Small intestine (tissue), 7 donors: Measurements from ENCODE around the gene RAD51B. TPM values are rescaled to one million over a fixed set of nuclear protein-coding genes. Genes with fewer than 3 reads are reported as not detected.

ENCODE experiments used
- DNase-seq, 2 donors: peaks; one replicate each; pipeline versions ENCODE4 v3.0.0 to v3.0.0-alpha.2; 2013
- FAIRE-seq: peaks from 2 replicates; lab custom pipeline; 2012; peaks lifted over from hg19 to GRCh38; lab: Jason Lieb, UNC
- H3K27ac ChIP-seq, 3 donors: one replicate each; pipeline ENCODE4 v1.5.1; 2013; ENCODE audit warnings: low read length in 2 of 3, mild to moderate bottlenecking in 2 of 3, control low read depth in 1 of 3, inconsistent platforms in 1 of 3, low read depth in 1 of 3, moderate library complexity in 1 of 3
- H3K27me3 ChIP-seq, 3 donors: one replicate each; pipeline ENCODE4 v1.6.1; 2013; ENCODE audit warnings: low read length in 3 of 3, inconsistent platforms in 1 of 3; ENCODE audit not compliant: control insufficient read depth in 3 of 3, insufficient read depth in 3 of 3
- H3K36me3 ChIP-seq, 3 donors: one replicate each; pipeline ENCODE4 v1.6.1; 2013; ENCODE audit warnings: low read length in 3 of 3, inconsistent platforms in 1 of 3, low read depth in 1 of 3, mild to moderate bottlenecking in 1 of 3, moderate library complexity in 1 of 3; ENCODE audit not compliant: control insufficient read depth in 3 of 3, insufficient read depth in 2 of 3
- H3K4me1 ChIP-seq, 3 donors: one replicate each; pipeline ENCODE4 v1.6.1; 2013; ENCODE audit warnings: low read length in 2 of 3, inconsistent platforms in 1 of 3, low read depth in 1 of 3, mild to moderate bottlenecking in 1 of 3, moderate library complexity in 1 of 3; ENCODE audit not compliant: control insufficient read depth in 3 of 3, insufficient read depth in 2 of 3
- H3K4me3 ChIP-seq, 3 donors: one replicate each; pipeline ENCODE4 v1.5.1; 2013; ENCODE audit warnings: low read length in 3 of 3, control low read depth in 1 of 3, inconsistent platforms in 1 of 3, low read depth in 1 of 3, mild to moderate bottlenecking in 1 of 3, moderate library complexity in 1 of 3
- H3K9me3 ChIP-seq, 2 donors: one replicate each; pipeline ENCODE4 v1.6.1; 2013; ENCODE audit warnings: low read depth in 1 of 2, low read length in 1 of 2; ENCODE audit not compliant: control insufficient read depth in 2 of 2, insufficient read depth in 1 of 2
- WGBS, 3 donors: extraction: QIAGEN DNeasy Blood & Tissue Kit; methylation state at CpG; one replicate each; pipeline ENCODE4 v1.1.7; 2013; 5-methylcytosine and 5-hydroxymethylcytosine counted together
- polyA plus RNA-seq, 4 donors: library from polyadenylated mRNA; stranded (reverse) in 3 of 4; unstranded in 1 of 4; fragments of 200-250 nt in 3 of 4; fragments of 120-200 nt in 1 of 4; gene quantifications; one replicate each; pipeline versions ENCODE4 v1.2.1 to v1.2.3, GENCODE V29; 2013
- donor health status: healthy with polysubstance abuse.
- donor health status: control.
- donor health status: control.
- donor health status: Bipolar disorder and iron deficiency.
- donor health status: healthy.

Gene RAD51B
- polyA plus RNA-seq, 4 donors, result 1.1 to 9.0 (median 4.1) TPM

DNA sequence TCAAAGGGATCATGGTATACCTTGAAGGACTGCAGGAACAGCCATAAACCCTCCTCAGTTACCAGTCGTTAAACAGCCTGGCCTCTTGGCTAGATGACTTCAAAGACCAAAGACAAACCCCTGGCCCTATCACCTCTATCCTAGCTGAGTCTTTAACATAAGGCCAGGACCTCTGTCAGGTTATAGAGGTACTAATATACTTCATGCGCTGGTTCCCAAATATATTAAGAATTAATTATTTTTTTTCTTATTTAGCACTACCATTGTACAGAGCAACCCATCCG, 459.8 kb downstream of the RAD51B start:
- DNase-seq (no peak), FAIRE-seq (no peak)
- 86 to 94% (median 90%) methylated on average over 3 of the region's 3 CpGs for WGBS, 3 donors
- no peaks in the 10 kb centered on the region for H3K27me3 ChIP-seq
- H3K36me3 ChIP-seq, result no peaks in the 10 kb centered on the region
- no peak overlapping the region for H3K4me3 ChIP-seq
- peaks cover 0 to 20% (median 6%) of the 10 kb centered on the region in 3 donors for H3K4me1 ChIP-seq
- peak overlapping the region in 1 of 3 donors; percentile 36 for H3K27ac ChIP-seq
- no peaks in the 10 kb centered on the region for H3K9me3 ChIP-seq

DNA sequence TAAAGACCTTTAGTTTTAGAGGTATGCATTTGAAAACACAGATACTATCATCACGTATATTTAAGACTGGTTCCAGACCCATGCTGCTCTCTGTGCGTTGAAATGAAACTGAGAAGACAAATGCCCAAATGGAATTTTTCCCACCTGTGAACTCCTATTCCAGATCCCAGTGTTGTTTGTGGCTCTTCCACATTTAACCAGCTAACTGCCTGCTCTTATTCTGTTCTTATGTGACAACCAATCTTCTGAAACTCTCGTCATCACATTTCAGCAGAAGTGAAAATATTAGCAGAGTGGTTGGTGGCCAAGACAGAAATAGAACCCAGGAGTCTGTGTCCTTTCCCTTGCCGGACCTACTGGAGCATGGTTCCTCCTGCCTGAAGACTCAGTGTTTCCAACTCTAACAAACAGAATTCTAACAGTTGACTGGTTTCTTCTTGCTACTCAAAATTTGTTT, 460.2 kb downstream of the RAD51B start:
- peaks cover 0 to 20% (median 6%) of the 10 kb centered on the region in 3 donors for H3K4me1 ChIP-seq
- FAIRE-seq (no peak), DNase-seq (no peak)
- no peaks in the 10 kb centered on the region for H3K9me3 ChIP-seq
- no peaks in the 10 kb centered on the region for H3K36me3 ChIP-seq
- 85 to 93% (median 87%) methylated on average over 4 of the region's 4 CpGs for WGBS, 3 donors
- H3K27me3 ChIP-seq, result no peaks in the 10 kb centered on the region
- H3K4me3 ChIP-seq, result no peak overlapping the region
- H3K27ac ChIP-seq, result no peak overlapping the region

DNA sequence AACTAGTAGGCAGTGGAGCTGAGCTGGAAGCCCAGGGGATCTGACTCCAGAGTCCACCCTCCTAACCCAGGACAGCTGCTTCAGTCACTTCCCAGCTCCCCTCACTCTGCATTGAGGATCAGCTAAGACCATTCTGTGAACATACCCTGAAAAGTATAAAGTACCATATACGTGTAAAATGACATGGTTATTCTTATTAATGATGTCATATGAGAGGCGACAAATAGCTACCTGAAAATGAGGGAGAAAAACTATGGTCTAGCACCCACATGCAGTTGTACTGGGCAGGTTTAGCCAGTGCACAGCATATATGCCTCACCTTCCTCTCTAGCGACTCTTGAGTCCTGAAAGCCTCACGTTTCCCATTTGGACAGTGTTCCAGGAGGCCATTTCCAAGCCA, 461.9 kb downstream of the RAD51B start:
- 91 to 97% (median 96%) methylated on average over 4 of the region's 4 CpGs for WGBS, 3 donors
- Histone ChIP-seq H3K4me1 (peaks cover 0 to 16% (median 6%) of the 10 kb centered on the region in 3 donors), H3K27ac (no peak overlapping the region), H3K9me3 (no peaks in the 10 kb centered on the region), H3K4me3 (no peak overlapping the region), H3K27me3 (no peaks in the 10 kb centered on the region), H3K36me3 (no peaks in the 10 kb centered on the region)
- FAIRE-seq (no peak), DNase-seq (no peak)

DNA sequence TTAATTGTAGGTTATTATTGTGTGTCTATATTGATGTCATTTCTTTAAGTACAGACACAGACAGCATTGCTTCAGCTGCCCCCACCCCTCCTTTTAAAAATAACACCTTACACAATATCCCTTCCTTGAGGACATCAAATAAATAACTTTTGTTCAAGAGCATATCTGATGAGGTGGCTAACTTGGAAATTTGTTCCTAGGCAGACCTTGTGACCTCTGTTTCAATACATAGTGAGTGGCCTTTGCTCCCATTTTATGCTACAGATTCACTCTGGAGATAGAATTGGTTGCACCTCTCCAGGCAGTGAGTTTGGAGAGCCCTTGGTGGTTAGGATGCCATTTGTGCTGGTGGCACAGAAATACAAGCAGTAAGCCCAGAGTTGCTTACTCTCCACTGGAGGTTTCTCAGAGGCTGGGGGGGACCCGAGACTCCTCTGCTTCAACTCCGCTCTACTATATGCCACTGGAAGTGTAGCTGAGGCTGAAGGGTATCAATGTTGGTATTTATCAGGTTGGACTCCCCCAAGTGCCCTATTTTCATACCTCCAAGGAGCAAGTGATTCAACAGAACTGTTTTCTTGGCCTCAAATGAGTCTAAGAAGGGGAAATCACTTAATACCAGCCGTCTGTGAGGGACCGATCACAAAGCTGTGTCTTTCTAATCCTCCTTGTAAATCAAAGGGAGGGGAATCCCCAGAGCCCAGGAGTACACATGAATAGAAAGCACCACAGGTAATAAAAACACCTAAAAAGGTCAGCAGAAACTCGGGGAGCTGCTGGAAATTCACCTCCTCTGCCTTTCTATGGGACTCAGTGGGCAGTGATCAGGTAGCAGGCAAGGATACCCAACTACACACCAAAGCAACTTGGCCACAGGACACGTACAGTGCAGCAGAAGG, 463.1 kb downstream of the RAD51B start:
- H3K27me3 ChIP-seq, result no peaks in the 10 kb centered on the region
- peaks cover 0 to 16% (median 6%) of the 10 kb centered on the region in 3 donors for H3K4me1 ChIP-seq
- WGBS, 3 donors, result 55 to 59% (median 58%) methylated on average over 6 of the region's 6 CpGs
- no peak for DNase-seq
- H3K4me3 ChIP-seq, result no peak overlapping the region
- no peaks in the 10 kb centered on the region for H3K9me3 ChIP-seq
- no peaks in the 10 kb centered on the region for H3K36me3 ChIP-seq
- H3K27ac ChIP-seq, result peak overlapping the region; percentile 23 to 90 (median 27)
- no peak for FAIRE-seq

DNA sequence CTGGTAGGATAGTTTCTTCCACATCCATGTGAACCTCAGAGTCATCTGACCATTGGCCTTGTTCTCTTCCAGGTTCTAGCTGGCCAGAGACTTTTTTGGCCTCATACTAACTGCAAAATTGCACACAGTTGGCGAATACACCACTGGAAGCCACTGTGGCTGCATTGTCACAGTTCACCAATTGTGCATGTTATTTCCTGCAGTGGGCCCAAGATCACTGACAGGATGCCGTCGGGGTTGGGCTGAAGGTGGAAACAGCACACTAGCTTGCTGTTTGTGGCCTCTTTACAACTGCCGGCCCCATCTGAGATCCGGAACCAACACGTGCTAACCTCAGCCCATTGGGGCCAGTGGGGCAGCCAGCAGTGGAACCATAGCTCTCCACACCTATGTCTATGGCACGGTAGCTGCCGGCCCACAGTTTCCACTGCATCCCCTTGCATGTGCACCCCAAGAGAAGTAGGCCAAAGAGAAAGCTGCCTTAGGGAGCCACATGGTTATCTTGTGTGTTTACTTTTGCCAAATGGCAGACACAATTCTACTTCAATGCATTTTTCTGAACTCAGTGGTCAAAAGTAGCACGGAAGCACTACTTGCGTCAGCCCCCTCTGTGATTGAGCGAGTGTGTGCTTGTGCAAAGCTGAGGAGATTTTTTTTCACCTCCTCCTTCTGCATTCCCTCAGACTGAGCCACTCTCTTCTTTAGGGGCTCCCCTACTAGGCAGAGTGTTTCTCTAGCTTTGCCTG, 464.0 kb downstream of the RAD51B start:
- H3K4me1 ChIP-seq, result peaks cover 0 to 16% (median 6%) of the 10 kb centered on the region in 3 donors
- WGBS, 3 donors, result 68 to 86% (median 69%) methylated on average over 11 of the region's 11 CpGs
- peak overlapping the region; percentile 1 to 90 (median 27) for H3K27ac ChIP-seq
- DNase-seq, result peak; percentile 48 to 58
- H3K27me3 ChIP-seq, result no peaks in the 10 kb centered on the region
- no peaks in the 10 kb centered on the region for H3K9me3 ChIP-seq
- H3K36me3 ChIP-seq, result no peaks in the 10 kb centered on the region
- no peak overlapping the region for H3K4me3 ChIP-seq
- no peak for FAIRE-seq

DNA sequence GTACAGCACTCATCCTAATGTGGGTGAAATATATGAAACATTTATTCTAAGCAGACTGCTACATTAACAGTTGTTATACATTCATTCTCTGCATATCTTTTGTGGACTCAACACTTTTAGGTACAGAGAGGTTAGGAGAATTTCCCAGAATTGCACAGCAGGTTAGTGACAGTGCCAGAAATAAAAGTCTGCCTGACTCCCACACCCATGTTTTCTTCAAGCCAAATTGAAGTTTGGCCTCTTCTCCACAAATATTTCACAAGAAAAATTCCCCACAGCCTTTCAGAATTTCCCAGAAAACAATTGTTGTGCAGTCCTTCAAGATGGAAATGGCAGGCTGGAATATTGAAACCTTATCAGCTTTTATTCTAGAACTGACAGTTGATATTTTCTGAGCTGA, 464.8 kb downstream of the RAD51B start:
- no peak for FAIRE-seq
- no peak for DNase-seq
- H3K27ac ChIP-seq, result peak overlapping the region in 1 of 3 donors; percentile 65

DNA sequence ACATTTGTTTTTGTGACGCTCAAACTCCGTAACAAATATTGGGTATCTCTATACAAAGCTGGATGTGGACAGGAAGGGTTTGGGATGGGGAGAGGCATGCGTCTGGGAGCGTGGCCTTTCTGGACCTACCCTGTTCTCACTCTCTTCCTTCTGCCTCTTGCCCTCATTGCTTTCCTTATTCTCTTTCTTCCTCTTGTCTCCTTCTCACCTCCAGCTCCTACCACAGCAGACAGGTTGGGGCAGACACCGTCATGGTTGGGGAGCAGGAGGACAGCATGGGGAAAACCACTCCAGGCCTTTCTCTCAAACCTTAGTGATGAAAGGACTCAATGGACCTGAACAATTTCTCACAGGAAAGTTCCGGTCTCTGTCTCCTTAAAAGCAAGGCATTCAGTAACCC, 465.3 kb downstream of the RAD51B start:
- FAIRE-seq (no peak), DNase-seq (no peak)
- Histone ChIP-seq H3K27me3 (no peaks in the 10 kb centered on the region), H3K9me3 (no peaks in the 10 kb centered on the region), H3K36me3 (no peaks in the 10 kb centered on the region), H3K27ac (peak overlapping the region in 2 of 3 donors; percentile 1 to 53), H3K4me1 (peaks cover 0 to 16% (median 6%) of the 10 kb centered on the region in 3 donors), H3K4me3 (no peak overlapping the region)
- 85 to 96% (median 91%) methylated on average over 6 of the region's 6 CpGs for WGBS, 3 donors

More for the DNA sequence above, 464.8 kb downstream of the RAD51B start:
- no peaks in the 10 kb centered on the region for H3K27me3 ChIP-seq
- H3K4me3 ChIP-seq, result no peak overlapping the region
- H3K36me3 ChIP-seq, result no peaks in the 10 kb centered on the region
- peaks cover 0 to 16% (median 6%) of the 10 kb centered on the region in 3 donors for H3K4me1 ChIP-seq
- H3K9me3 ChIP-seq, result no peaks in the 10 kb centered on the region

DNA sequence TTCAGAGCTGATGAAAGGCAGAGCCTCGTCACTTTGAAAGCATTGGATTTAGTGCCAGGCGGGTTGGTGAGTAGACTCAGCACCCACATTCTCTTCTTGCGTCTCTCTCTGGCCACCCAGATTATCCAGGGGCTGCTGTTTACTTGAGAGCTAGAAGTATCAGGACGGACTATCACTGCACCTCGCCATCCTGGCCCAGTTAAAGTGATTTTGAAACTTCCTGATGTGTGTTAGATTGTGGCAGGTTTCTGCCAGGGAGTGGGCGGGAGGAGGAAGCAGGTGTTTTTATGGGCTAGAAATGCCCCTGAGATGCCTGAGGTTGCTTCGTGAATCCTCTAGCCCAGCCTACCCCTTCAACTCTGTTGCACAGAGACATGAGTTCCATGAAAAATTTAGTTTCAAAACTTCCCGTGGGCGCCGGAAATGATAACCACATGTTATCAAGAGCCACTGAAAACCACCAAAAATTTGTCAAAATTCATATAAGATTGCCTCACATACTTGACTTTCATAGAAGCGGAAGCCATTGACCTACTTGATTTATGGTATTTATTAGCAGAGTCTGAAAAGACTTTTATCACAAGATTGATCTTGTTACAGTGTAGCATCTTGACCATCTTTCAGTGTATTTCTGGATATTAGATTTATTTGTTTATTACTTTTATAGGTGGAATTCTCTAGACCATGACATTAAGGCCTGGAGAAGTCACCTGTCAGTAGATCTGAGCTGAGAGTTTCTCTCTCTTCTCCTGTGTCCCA, 466.0 kb downstream of the RAD51B start:
- H3K27me3 ChIP-seq, result no peaks in the 10 kb centered on the region
- H3K36me3 ChIP-seq, result no peaks in the 10 kb centered on the region
- DNase-seq, result peak in 1 of 2 donors; percentile 32
- H3K27ac ChIP-seq, result peak overlapping the region in 2 of 3 donors; percentile 28 to 29
- no peak for FAIRE-seq
- 67 to 83% (median 72%) methylated on average over 11 of the region's 11 CpGs for WGBS, 3 donors
- H3K9me3 ChIP-seq, result no peaks in the 10 kb centered on the region
- no peak overlapping the region for H3K4me3 ChIP-seq
- peaks cover 0 to 16% (median 6%) of the 10 kb centered on the region in 3 donors for H3K4me1 ChIP-seq
